Endothelial cell (in vitro differentiated cells): ENCODE measurements around the gene KEL. TPM values are rescaled to one million over a fixed set of nuclear protein-coding genes. Genes with fewer than 3 reads are reported as not detected.

Experiments
- DNase-seq: peaks from one replicate; pipeline ENCODE4 v3.0.0; 2021; ENCODE audit warnings: low spot score
- H3K27ac Mint-ChIP-seq: one replicate; pipeline ENCODE4 v1.8.0; 2021; ENCODE audit warnings: mixed read lengths, inconsistent platforms; ENCODE audit not compliant: unreplicated experiment
- H3K27me3 Mint-ChIP-seq: one replicate; pipeline ENCODE4 v1.8.0; 2021; ENCODE audit warnings: mild to moderate bottlenecking, moderate library complexity, mixed read lengths, inconsistent platforms; ENCODE audit not compliant: unreplicated experiment
- H3K36me3 Mint-ChIP-seq: one replicate; pipeline ENCODE4 v1.8.0; 2021; ENCODE audit warnings: mild to moderate bottlenecking, low read depth, mixed read lengths, inconsistent platforms; ENCODE audit not compliant: unreplicated experiment
- H3K4me1 Mint-ChIP-seq: one replicate; pipeline ENCODE4 v1.8.0; 2021; ENCODE audit warnings: mild to moderate bottlenecking, mixed read lengths, inconsistent platforms; ENCODE audit not compliant: unreplicated experiment
- H3K4me3 Mint-ChIP-seq: one replicate; pipeline ENCODE4 v1.8.0; 2021; ENCODE audit warnings: mild to moderate bottlenecking, mixed read lengths, inconsistent platforms; ENCODE audit not compliant: unreplicated experiment
- H3K9me3 Mint-ChIP-seq: one replicate; pipeline ENCODE4 v1.8.0; 2021; ENCODE audit warnings: mixed read lengths, inconsistent platforms; ENCODE audit not compliant: unreplicated experiment
- CTCF ChIP-seq: fragments of 200-600 bp; sonication (generic); IDR thresholded peaks from one replicate; pipeline ENCODE4 v1.5.0; 2021; ENCODE audit warnings: antibody characterized with exemption; ENCODE audit not compliant: unreplicated experiment
- total RNA-seq: library from RNA; stranded (reverse); fragmentation: NEBNext Ultra II Directional; extraction: Animal tissue kit (Norgen Biotek cat#: 25700); gene quantifications from one replicate; pipeline ENCODE4 v1.2.1, GENCODE V29; 2021; ENCODE audit not compliant: unreplicated experiment

KEL gene
- total RNA-seq, 1 donor from 2014 or later: 0.74 TPM

GRCh38 chr7:142896741-142897379 lies 65.3 kb downstream of the KEL start:
- Mint-ChIP-seq H3K27me3 (peaks cover 18% of the 10 kb centered on the region), H3K36me3 (no peaks in the 10 kb centered on the region), H3K4me3 (no peak overlapping the region), H3K27ac (no peak overlapping the region), H3K4me1 (peaks cover 6% of the 10 kb centered on the region), H3K9me3 (no peaks in the 10 kb centered on the region)
- no peak for TF ChIP-seq CTCF
- no peak for DNase-seq

GRCh38 chr7:142896151-142896550 lies 66.0 kb downstream of the KEL start:
- peaks cover 18% of the 10 kb centered on the region for H3K27me3 Mint-ChIP-seq
- H3K4me3 Mint-ChIP-seq: no peak overlapping the region
- no peaks in the 10 kb centered on the region for H3K9me3 Mint-ChIP-seq
- H3K4me1 Mint-ChIP-seq: peaks cover 6% of the 10 kb centered on the region
- TF ChIP-seq CTCF: no peak
- H3K27ac Mint-ChIP-seq: no peak overlapping the region
- H3K36me3 Mint-ChIP-seq: peaks cover 2% of the 10 kb centered on the region
- DNase-seq: no peak

- H3K36me3 Mint-ChIP-seq: peaks cover 6% of the 10 kb centered on the region
- no peak for TF ChIP-seq CTCF
- H3K27me3 Mint-ChIP-seq: peaks cover 21% of the 10 kb centered on the region
- no peak for DNase-seq
- H3K4me3 Mint-ChIP-seq: no peak overlapping the region
- H3K4me1 Mint-ChIP-seq: peaks cover 6% of the 10 kb centered on the region
- H3K9me3 Mint-ChIP-seq: no peaks in the 10 kb centered on the region
- no peak overlapping the region for H3K27ac Mint-ChIP-seq
Measured at GRCh38 chr7:142894985-142895593, 67.1 kb downstream of the KEL start.

- no peak for DNase-seq
- H3K27ac Mint-ChIP-seq: no peak overlapping the region
- no peak for TF ChIP-seq CTCF
- no peak overlapping the region for H3K4me3 Mint-ChIP-seq
- peaks cover 6% of the 10 kb centered on the region for H3K36me3 Mint-ChIP-seq
- H3K4me1 Mint-ChIP-seq: peaks cover 6% of the 10 kb centered on the region
- H3K27me3 Mint-ChIP-seq: peaks cover 23% of the 10 kb centered on the region
- H3K9me3 Mint-ChIP-seq: no peaks in the 10 kb centered on the region
Measured at GRCh38 chr7:142894112-142894984, 67.8 kb downstream of the KEL start.
